WTC11 (cell line): ENCODE results near the gene PRDX2.

ENCODE experiments used
- ATF3 ChIP-seq: sonication (generic); formaldehyde crosslinking; conservative IDR thresholded peaks from 2 replicates; pipeline ENCODE4 v1.8.1; 2022; ENCODE audit warnings: mild to moderate bottlenecking, missing genetic modification reagents
- ATF6 ChIP-seq: sonication (generic); formaldehyde crosslinking; IDR thresholded peaks from 2 replicates; pipeline ENCODE4 v1.8.1; 2023; ENCODE audit warnings: mild to moderate bottlenecking, missing genetic modification reagents
- CREB1 ChIP-seq: sonication (generic); formaldehyde crosslinking; IDR thresholded peaks from 2 replicates; pipeline ENCODE4 v1.8.0; 2023; ENCODE audit warnings: mild to moderate bottlenecking, missing genetic modification reagents
- E2F4 ChIP-seq: sonication (generic); formaldehyde crosslinking; IDR thresholded peaks from 2 replicates; pipeline ENCODE4 v1.8.1; 2022; ENCODE audit warnings: low read depth, mild to moderate bottlenecking, moderate library complexity, missing genetic modification reagents, borderline replicate concordance
- ESRRA ChIP-seq: sonication (generic); formaldehyde crosslinking; IDR thresholded peaks from 2 replicates; pipeline ENCODE4 v1.8.1; 2022; ENCODE audit warnings: mild to moderate bottlenecking, missing genetic modification reagents, borderline replicate concordance
- KAT7 ChIP-seq: sonication (generic); formaldehyde crosslinking; IDR thresholded peaks from 2 replicates; pipeline ENCODE4 v1.8.1; 2023; ENCODE audit warnings: missing genetic modification reagents, mild to moderate bottlenecking, borderline replicate concordance
- NR1H2 ChIP-seq: sonication (generic); formaldehyde crosslinking; IDR thresholded peaks from 2 replicates; pipeline ENCODE4 v1.9.0; 2021; ENCODE audit warnings: mild to moderate bottlenecking, moderate library complexity, missing genetic modification reagents
- NR3C1 ChIP-seq: sonication (generic); formaldehyde crosslinking; conservative IDR thresholded peaks from 2 replicates; pipeline ENCODE4 v1.8.1; 2023; ENCODE audit warnings: low read depth, mild to moderate bottlenecking, missing genetic modification reagents
- ZNF121 ChIP-seq: sonication (generic); formaldehyde crosslinking; IDR thresholded peaks from 2 replicates; pipeline ENCODE4 v1.8.0; 2023; ENCODE audit warnings: missing genetic modification reagents
- TF ChIP-seq, protein P1 (sequence below): fragments of 200-600 bp; IDR thresholded peaks from 2 replicates; pipeline ENCODE4 v1.8.0; 2022; ENCODE audit warnings: antibody characterized with exemption
- TF ChIP-seq, protein P2 (sequence below): sonication (generic); formaldehyde crosslinking; IDR thresholded peaks from 2 replicates; pipeline ENCODE4 v1.8.0; 2023; ENCODE audit warnings: mild to moderate bottlenecking, missing genetic modification reagents
- TF ChIP-seq, protein P3 (sequence below): sonication (generic); formaldehyde crosslinking; IDR thresholded peaks from 2 replicates; pipeline ENCODE4 v1.8.0; 2022; ENCODE audit warnings: mild to moderate bottlenecking, missing genetic modification reagents

DNA sequence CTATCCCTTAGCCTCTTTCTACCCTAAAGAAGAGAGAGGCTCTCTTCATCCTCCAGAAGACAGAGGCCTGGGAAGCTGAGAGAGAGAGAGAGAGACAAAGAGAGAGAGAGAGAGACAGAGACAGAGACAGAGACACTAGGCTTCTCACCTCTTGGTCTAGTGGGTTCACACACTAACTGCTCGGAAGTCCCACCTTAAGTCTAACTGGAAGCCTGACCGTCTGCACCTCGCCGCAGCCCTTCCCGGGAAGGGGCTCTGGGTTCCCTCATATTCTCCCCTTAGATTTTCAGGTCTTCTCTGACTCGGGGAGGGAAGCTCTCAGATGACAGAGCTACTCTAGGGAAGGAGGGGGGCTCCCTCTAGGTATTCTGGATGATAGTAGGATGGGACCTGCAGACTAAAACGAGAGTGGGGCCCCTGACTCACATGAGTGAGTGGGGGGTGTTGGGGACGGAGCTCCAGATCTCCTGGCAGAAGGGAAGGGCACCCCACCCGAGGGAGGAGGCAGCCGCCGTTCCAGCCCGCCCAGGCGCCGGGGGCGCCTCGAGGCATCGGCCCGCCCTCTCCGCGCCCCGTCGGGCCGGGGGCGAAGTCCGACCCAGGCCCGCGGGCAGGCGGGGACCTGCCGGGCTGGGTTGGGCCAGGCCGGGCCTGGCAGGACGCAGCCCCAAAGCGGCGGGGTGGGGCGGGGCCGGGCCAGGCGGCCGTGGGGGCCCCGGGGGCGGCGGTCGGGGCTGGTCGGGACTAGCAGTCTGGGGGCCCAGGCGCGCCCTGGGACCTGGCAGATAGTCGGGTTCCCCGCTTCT is 12.3 kb downstream of the PRDX2 start:
- TF ChIP-seq NR1H2 (CRISPR knock-in tag): no peak
- TF ChIP-seq, protein P1, sequence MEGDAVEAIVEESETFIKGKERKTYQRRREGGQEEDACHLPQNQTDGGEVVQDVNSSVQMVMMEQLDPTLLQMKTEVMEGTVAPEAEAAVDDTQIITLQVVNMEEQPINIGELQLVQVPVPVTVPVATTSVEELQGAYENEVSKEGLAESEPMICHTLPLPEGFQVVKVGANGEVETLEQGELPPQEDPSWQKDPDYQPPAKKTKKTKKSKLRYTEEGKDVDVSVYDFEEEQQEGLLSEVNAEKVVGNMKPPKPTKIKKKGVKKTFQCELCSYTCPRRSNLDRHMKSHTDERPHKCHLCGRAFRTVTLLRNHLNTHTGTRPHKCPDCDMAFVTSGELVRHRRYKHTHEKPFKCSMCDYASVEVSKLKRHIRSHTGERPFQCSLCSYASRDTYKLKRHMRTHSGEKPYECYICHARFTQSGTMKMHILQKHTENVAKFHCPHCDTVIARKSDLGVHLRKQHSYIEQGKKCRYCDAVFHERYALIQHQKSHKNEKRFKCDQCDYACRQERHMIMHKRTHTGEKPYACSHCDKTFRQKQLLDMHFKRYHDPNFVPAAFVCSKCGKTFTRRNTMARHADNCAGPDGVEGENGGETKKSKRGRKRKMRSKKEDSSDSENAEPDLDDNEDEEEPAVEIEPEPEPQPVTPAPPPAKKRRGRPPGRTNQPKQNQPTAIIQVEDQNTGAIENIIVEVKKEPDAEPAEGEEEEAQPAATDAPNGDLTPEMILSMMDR: no peak
- no peak; the same call in 1 of the 2 replicates for TF ChIP-seq E2F4
- no peak for TF ChIP-seq ZNF121 (CRISPR knock-in tag)
- TF ChIP-seq KAT7 (CRISPR knock-in tag): no peak
- no peak for TF ChIP-seq NR3C1 (CRISPR knock-in tag)
- no peak for TF ChIP-seq CREB1 (CRISPR knock-in tag)
- TF ChIP-seq, protein P2, sequence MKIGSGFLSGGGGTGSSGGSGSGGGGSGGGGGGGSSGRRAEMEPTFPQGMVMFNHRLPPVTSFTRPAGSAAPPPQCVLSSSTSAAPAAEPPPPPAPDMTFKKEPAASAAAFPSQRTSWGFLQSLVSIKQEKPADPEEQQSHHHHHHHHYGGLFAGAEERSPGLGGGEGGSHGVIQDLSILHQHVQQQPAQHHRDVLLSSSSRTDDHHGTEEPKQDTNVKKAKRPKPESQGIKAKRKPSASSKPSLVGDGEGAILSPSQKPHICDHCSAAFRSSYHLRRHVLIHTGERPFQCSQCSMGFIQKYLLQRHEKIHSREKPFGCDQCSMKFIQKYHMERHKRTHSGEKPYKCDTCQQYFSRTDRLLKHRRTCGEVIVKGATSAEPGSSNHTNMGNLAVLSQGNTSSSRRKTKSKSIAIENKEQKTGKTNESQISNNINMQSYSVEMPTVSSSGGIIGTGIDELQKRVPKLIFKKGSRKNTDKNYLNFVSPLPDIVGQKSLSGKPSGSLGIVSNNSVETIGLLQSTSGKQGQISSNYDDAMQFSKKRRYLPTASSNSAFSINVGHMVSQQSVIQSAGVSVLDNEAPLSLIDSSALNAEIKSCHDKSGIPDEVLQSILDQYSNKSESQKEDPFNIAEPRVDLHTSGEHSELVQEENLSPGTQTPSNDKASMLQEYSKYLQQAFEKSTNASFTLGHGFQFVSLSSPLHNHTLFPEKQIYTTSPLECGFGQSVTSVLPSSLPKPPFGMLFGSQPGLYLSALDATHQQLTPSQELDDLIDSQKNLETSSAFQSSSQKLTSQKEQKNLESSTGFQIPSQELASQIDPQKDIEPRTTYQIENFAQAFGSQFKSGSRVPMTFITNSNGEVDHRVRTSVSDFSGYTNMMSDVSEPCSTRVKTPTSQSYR (CRISPR knock-in tag): no peak
- TF ChIP-seq ATF3 (CRISPR knock-in tag): no peak
- TF ChIP-seq, protein P3, sequence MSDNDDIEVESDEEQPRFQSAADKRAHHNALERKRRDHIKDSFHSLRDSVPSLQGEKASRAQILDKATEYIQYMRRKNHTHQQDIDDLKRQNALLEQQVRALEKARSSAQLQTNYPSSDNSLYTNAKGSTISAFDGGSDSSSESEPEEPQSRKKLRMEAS (CRISPR knock-in tag): no peak
- TF ChIP-seq ESRRA (CRISPR knock-in tag): no peak
- TF ChIP-seq ATF6 (CRISPR knock-in tag): no peak
